Panc1 (cell line): ENCODE measurements around the gene IGSF23. TPM values are rescaled to one million over a fixed set of nuclear protein-coding genes. Genes with fewer than 3 reads are reported as not detected.

Experiments
- ATAC-seq: fragments of 200-7000 bp; cut with Tn5 transposase; 2 replicates; pipeline ENCODE4 v1.9.1; 2020; ENCODE audit warnings: mild to moderate bottlenecking, moderate library complexity
- BruUV-seq: library from RNA; stranded (reverse); fragments of 400-500 nt; replicated peaks from 2 replicates; lab custom pipeline; 2021; lab: Mats Ljungman, UMichigan
- CTCF ChIA-PET: fragments of 300-600 bp; sonication (Branson Sonifier 250); formaldehyde crosslinking; loops from one replicate; lab custom pipeline; 2022; ENCODE audit warnings: antibody characterized with exemption; lab: Charles Lee
- POLR2A ChIA-PET: fragments of 300-600 bp; sonication (Branson Sonifier 250); formaldehyde crosslinking; loops from one replicate; lab custom pipeline; 2022; ENCODE audit warnings: antibody characterized with exemption; lab: Charles Lee
- DNase-seq: peaks from one replicate; pipeline ENCODE4 v3.0.0-alpha.2; 2010; ENCODE audit warnings: low read depth, low spot score
- H3K27ac ChIP-seq: 2 replicates; pipeline ENCODE4 v1.5.1; 2011; ENCODE audit warnings: mild to moderate bottlenecking, low read length, inconsistent platforms
- H3K27me3 ChIP-seq: fragments of 200-500 bp; sonication (Bioruptor generic); 2 replicates; pipeline ENCODE4 v1.6.0; 2014; ENCODE audit warnings: low read length, inconsistent platforms; ENCODE audit not compliant: control insufficient read depth, insufficient read depth
- H3K36me3 ChIP-seq: fragments of 200-500 bp; sonication (Bioruptor generic); 2 replicates; pipeline ENCODE4 v1.5.1; 2014; ENCODE audit warnings: inconsistent platforms, mild to moderate bottlenecking, low read length, moderate library complexity; ENCODE audit not compliant: control insufficient read depth, insufficient read depth
- H3K4me1 ChIP-seq: 2 replicates; pipeline ENCODE4 v1.5.1; 2011; ENCODE audit warnings: inconsistent platforms, mild to moderate bottlenecking, low read length, moderate library complexity; ENCODE audit not compliant: control insufficient read depth, insufficient read depth
- H3K4me3 ChIP-seq, 2 experiments: 2 replicates each; pipeline ENCODE4 v1.5.1; 2011 to 2012; ENCODE audit warnings: low read depth in 2 of 2, low read length in 2 of 2, mild to moderate bottlenecking in 2 of 2, inconsistent platforms in 1 of 2, moderate library complexity in 1 of 2
- H3K9me3 ChIP-seq: fragments of 200-500 bp; sonication (Bioruptor generic); 2 replicates; pipeline ENCODE4 v1.5.1; 2014; ENCODE audit warnings: low read depth, mild to moderate bottlenecking, inconsistent platforms, low read length, moderate library complexity; ENCODE audit not compliant: control insufficient read depth, insufficient read depth
- CTCF ChIP-seq: fragments of 450-650 bp; IDR thresholded peaks from 2 replicates; pipeline ENCODE4 v1.5.1; 2017; ENCODE audit warnings: mild to moderate bottlenecking
- POLR2AphosphoS5 ChIP-seq: IDR thresholded peaks from 2 replicates; pipeline ENCODE4 v1.6.1; 2012; ENCODE audit warnings: mild to moderate bottlenecking, low read depth, low read length, moderate library complexity
- REST ChIP-seq, 2 experiments: IDR thresholded peaks; 2 replicates each; pipeline ENCODE4 v1.6.1; 2011 to 2012; ENCODE audit warnings: low read depth in 2 of 2, control low read depth in 1 of 2, low read length in 1 of 2, mild to moderate bottlenecking in 1 of 2, moderate library complexity in 1 of 2; ENCODE audit not compliant: insufficient read depth in 1 of 2
- SIN3A ChIP-seq: IDR thresholded peaks from 2 replicates; pipeline ENCODE4 v1.6.1; 2012; ENCODE audit warnings: low read depth, mild to moderate bottlenecking, low read length, moderate library complexity, borderline replicate concordance; ENCODE audit not compliant: insufficient read depth
- TCF7L2 ChIP-seq: IDR thresholded peaks from 2 replicates; pipeline ENCODE4 v1.6.1; 2011; ENCODE audit warnings: mild to moderate bottlenecking, low read depth, low read length, inconsistent platforms
- in situ Hi-C: cut with HindIII; loops from 2 replicates; pipeline ENCODE4 v1.10.0; 2016; ENCODE audit warnings: low sequenced_read_pairs, low pct_unique_long_range_greater_than_20kb
- intact Hi-C: fragments of 100-400 bp; cut with micrococcal nuclease; formaldehyde crosslinking; loops from one replicate; pipeline ENCODE4 v1.10.0; 2022; ENCODE audit not compliant: unreplicated experiment
- total RNA-seq: library from RNA; stranded (reverse); gene quantifications from one replicate; pipeline ENCODE4 v1.2.1, GENCODE V29; 2021; ENCODE audit not compliant: unreplicated experiment

Gene IGSF23
- total RNA-seq, 1 experiment from 2014 or later, result not detected

- Histone ChIP-seq H3K27ac (no peak overlapping the region), H3K4me1 (no peaks in the 10 kb centered on the region; the same call in 1 of the 2 replicates), H3K4me3 (no peak overlapping the region), H3K9me3 (no peaks in the 10 kb centered on the region), H3K27me3 (no peaks in the 10 kb centered on the region), H3K36me3 (no peaks in the 10 kb centered on the region)
- in situ Hi-C loops (no loop called here), intact Hi-C loops (no loop called here)
- POLR2A ChIA-PET, result interaction anchor here (0.6 kb wide), 1 partner anchor 22 kb away, joined by 3 read pairs; no protein-coding TSS in a partner anchor
- 0 out of 2 replicates have a peak, but pooled peaks have one; percentile 23 for ATAC-seq
- CTCF ChIA-PET, result no interaction called here
- DNase-seq, result no peak
- no TSS peak for BruUV-seq
- TF ChIP-seq REST (IDR thresholded peaks at IDR 0.05; ENCODE audit: insufficient read depth in 1 of 2, low read depth in 2 of 2, low read length in 1 of 2) (no peak), SIN3A (no peak), CTCF (no peak), POLR2AphosphoS5 (no peak), TCF7L2 (no peak)
Measured at GRCh38 chr19:44677019-44677811, 63.9 kb downstream of the IGSF23 start.

GRCh38 chr19:44680536-44680935 lies 67.2 kb downstream of the IGSF23 start:
- no peaks in the 10 kb centered on the region for H3K9me3 ChIP-seq
- intact Hi-C loops (no loop called here), in situ Hi-C loops (no loop called here)
- H3K27ac ChIP-seq, result no peak overlapping the region
- ATAC-seq (no peak), DNase-seq (no peak)
- H3K27me3 ChIP-seq, result no peaks in the 10 kb centered on the region
- peaks cover 2% of the 10 kb centered on the region; the same call in 1 of the 2 replicates for H3K4me1 ChIP-seq
- ChIA-PET POLR2A (no interaction called here), CTCF (no interaction called here)
- no peak overlapping the region for H3K4me3 ChIP-seq
- TF ChIP-seq CTCF (no peak), SIN3A (no peak), POLR2AphosphoS5 (no peak), REST (IDR thresholded peaks at IDR 0.05; ENCODE audit: insufficient read depth in 1 of 2, low read depth in 2 of 2, low read length in 1 of 2) (no peak), TCF7L2 (no peak)
- no TSS peak for BruUV-seq
- H3K36me3 ChIP-seq, result no peaks in the 10 kb centered on the region
